ENCODE data around the gene DIS3.
"Not testable (repeated sequence)": the region's sequence is repeated elsewhere in the genome, so short reads cannot be mapped to it uniquely, and the experiment has no call there.

The DIS3 gene

DNA sequence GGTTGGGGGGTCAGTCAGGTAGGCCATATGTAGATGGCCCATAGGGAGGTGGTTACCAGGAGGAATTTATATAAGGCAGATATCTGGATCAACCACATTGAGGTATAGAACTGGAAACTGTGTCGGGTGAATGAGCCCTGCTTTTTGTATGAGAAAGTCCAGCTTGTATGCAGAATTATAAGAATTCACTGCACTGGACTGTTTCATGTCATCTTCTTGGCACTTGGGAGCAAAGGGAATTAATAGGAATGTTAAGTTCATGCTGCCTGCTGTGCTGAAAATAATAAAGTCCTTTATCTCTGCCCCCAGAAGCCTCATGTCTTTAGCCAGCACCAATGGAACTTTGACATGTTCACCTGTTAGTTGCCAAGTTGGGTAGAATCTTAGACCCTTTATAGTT is 41.7 kb downstream of the DIS3 start:
- TF ChIP-seq, protein P1, sequence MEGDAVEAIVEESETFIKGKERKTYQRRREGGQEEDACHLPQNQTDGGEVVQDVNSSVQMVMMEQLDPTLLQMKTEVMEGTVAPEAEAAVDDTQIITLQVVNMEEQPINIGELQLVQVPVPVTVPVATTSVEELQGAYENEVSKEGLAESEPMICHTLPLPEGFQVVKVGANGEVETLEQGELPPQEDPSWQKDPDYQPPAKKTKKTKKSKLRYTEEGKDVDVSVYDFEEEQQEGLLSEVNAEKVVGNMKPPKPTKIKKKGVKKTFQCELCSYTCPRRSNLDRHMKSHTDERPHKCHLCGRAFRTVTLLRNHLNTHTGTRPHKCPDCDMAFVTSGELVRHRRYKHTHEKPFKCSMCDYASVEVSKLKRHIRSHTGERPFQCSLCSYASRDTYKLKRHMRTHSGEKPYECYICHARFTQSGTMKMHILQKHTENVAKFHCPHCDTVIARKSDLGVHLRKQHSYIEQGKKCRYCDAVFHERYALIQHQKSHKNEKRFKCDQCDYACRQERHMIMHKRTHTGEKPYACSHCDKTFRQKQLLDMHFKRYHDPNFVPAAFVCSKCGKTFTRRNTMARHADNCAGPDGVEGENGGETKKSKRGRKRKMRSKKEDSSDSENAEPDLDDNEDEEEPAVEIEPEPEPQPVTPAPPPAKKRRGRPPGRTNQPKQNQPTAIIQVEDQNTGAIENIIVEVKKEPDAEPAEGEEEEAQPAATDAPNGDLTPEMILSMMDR (IDR thresholded peaks at IDR 0.05; ENCODE audit: insufficient read depth, low read depth, low read length, missing control alignments): no peak
- DNase-seq (ENCODE audit: low read depth): no peak

DNA sequence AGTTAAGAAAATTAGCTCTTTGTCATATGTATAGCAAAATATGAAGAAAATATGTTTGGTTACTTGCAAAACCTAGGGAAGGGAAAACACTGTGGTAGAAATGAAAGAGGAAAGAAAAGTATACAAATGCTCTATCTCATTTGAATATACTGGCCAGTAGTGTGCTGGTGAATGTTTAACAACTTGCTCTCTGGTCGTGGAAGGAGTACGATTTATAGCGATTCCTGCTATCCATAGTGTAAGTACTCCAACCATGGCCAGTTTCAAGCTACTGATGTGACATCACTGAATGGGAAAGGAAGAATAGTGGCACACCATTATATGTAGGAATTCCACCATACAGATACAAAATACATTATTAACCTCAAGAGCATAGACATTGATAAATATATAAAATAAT is 44.7 kb downstream of the DIS3 start:
- H3K4me3 ChIP-seq (ENCODE audit: low read length): no peak overlapping the region
- no peak for DNase-seq (ENCODE audit: low read depth)
- TF ChIP-seq, protein P1 (IDR thresholded peaks at IDR 0.05; ENCODE audit: insufficient read depth, low read depth, low read length, missing control alignments): no peak

More for the DNA sequence above, 41.7 kb downstream of the DIS3 start:
- no peak overlapping the region for H3K4me3 ChIP-seq (ENCODE audit: low read length)

GRCh38 chr13:72728290-72728605 is 53.5 kb downstream of the DIS3 start:
- TF ChIP-seq, protein P1 (IDR thresholded peaks at IDR 0.05; ENCODE audit: insufficient read depth, low read depth, low read length, missing control alignments): no peak
- DNase-seq (ENCODE audit: low read depth): no peak
- peak overlapping the region; percentile 94 for H3K4me3 ChIP-seq (ENCODE audit: low read length)

DNA sequence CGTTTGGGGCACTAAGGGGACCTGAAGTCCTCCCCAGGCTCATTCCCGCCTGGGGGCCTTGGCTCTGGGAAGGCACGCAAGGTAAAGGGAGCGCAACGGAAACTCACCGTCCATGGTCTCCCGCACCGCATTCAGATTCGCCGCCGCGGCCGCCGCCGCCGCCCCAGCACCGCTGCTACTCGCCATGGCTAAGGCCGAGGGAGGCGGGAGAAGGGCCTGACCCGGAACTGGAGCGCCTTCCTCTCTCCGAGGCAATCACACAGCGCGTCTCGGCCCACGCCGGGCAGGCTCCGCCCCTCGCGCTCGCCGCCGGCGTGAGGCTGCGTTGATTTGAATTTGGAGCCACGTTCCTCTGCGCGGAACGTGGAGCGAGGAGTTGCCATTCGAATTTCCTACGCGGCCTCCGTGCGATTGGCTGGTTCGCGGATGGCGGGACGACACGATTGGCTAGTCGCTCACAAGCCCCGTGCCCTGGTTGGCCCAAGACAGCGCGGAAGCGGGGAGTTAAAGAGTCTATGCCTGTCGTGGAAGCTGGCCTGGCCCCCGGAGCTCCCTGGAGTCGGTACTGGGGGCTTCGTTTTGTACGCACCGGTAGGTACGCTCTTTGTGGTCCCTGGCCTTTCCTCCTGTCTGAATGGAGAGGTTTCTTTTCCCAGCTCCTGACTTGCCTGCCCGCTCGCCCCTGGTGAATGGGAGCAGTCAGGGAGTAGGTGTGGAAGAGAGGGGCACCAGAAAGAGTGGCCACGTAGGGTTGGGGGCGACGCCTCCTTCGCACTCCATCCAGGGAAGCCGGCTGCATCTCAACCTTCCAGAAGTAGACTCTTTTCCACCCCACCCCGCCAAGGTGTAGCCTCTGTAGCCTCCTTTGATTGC is 54.0 kb downstream of the DIS3 start, which contains the start of the genes BORA and MZT1:
Gene BORA, plus strand, starts transcription at position 507 of the 873 bp plus-strand sequence. CDS start 1,018 bp downstream, outside the sequence.
Gene MZT1, minus strand, starts transcription at position 213 of the 873 bp plus-strand sequence. Its CDS starts 27 bp downstream, at position 186.
- peak; percentile 99 for DNase-seq (ENCODE audit: low read depth)
- H3K4me3 ChIP-seq (ENCODE audit: low read length): peak within 1 kb of the TSS; percentile 94
- TF ChIP-seq, protein P1 (IDR thresholded peaks at IDR 0.05; ENCODE audit: insufficient read depth, low read depth, low read length, missing control alignments): no peak

DNA sequence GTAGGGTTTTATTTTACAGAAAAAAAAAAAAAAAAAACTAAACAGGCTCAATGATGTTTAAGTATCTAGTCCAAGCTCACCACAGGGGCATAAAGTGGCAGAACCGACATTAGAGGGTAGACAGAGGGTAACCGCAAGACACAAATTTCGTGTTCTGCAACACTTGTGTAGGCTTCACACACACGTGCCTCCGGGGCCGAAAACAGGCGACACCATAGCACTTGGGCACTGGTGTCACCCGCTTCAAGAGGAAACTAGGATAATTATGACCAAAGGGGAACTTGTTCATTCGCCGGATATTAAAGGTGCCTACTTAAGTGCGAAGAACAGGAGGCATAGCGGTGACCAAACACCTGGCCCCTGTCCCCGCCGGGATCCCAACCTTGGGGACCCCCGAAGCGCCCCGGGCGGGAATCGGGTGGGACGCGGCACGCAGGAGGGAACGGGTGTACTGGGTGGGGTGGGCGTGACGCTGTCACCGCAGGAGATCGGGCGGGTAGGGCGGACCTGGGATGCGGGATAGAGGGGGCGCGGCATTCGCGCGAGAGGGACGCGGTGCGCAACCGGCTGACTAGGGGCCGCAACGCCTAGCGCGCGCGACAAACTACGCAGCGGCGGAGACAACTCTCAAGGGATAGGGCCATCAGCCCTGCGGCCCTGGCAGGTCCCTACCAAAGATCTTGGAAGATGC is 54.8 kb downstream of the DIS3 start:
- peak; percentile 9 for DNase-seq (ENCODE audit: low read depth)
- peak overlapping the region; percentile 94 for H3K4me3 ChIP-seq (ENCODE audit: low read length)
- TF ChIP-seq, protein P1 (IDR thresholded peaks at IDR 0.05; ENCODE audit: insufficient read depth, low read depth, low read length, missing control alignments): no peak

DNA sequence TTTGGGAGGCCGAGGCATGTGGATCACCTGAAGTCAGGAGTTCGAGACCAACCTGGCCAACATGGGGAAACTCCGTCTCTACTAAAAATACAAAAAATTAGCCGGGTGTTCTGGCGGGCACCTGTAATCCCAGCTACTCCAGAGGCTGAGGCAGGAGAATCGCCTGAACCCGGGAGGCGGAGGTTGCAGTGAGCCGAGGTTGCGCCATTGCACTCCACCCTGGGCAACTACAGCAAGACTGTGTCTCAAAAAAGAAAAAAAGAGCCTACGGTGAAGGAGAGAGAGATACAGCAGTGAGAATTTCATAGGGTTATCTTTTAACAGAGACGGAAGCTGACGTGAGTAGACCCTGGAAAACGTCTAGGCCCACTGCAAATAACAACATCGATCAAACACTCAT is 55.5 kb downstream of the DIS3 start:
- DNase-seq (ENCODE audit: low read depth): not testable (repeated sequence)
- H3K4me3 ChIP-seq (ENCODE audit: low read length): peak overlapping the region; percentile 94

DNA sequence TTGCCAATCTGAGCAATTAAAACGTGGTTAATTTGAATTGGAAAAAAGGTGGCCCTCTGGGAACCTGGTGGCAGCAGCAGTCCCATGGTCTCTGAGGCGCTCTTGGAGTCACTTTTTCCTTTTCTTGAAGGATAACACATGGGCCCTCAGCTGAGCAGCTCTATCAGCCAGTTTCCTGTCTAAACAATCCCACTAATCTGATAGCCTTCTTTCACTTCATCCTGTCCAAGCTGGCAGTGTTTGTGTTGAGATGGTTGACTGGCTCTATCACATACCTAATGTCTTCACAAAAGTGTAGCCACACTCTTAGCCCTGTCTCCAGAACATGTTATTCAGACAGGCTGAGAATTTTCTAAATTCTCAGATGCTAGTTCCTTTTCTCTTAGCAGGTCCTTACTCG is 64.9 kb downstream of the DIS3 start:
- TF ChIP-seq, protein P1 (IDR thresholded peaks at IDR 0.05; ENCODE audit: insufficient read depth, low read depth, low read length, missing control alignments): no peak
- no peak for DNase-seq (ENCODE audit: low read depth)
- H3K4me3 ChIP-seq (ENCODE audit: low read length): no peak overlapping the region
